Measurements from ENCODE around the gene IL21R.

Gene IL21R

GRCh38 chr16:27480761-27481160, 78.8 kb downstream of the IL21R start:
- CTCF ChIA-PET, result no interaction called here
- DNase-seq (ENCODE audit: extremely low spot score), result no peak
- TF ChIP-seq, protein P1, sequence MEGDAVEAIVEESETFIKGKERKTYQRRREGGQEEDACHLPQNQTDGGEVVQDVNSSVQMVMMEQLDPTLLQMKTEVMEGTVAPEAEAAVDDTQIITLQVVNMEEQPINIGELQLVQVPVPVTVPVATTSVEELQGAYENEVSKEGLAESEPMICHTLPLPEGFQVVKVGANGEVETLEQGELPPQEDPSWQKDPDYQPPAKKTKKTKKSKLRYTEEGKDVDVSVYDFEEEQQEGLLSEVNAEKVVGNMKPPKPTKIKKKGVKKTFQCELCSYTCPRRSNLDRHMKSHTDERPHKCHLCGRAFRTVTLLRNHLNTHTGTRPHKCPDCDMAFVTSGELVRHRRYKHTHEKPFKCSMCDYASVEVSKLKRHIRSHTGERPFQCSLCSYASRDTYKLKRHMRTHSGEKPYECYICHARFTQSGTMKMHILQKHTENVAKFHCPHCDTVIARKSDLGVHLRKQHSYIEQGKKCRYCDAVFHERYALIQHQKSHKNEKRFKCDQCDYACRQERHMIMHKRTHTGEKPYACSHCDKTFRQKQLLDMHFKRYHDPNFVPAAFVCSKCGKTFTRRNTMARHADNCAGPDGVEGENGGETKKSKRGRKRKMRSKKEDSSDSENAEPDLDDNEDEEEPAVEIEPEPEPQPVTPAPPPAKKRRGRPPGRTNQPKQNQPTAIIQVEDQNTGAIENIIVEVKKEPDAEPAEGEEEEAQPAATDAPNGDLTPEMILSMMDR (IDR thresholded peaks at IDR 0.05; ENCODE audit: control extremely low read depth, extremely low read depth, low read depth, missing control alignments), result no peak
- POLR2A ChIA-PET, result no interaction called here

- no peak for DNase-seq (ENCODE audit: extremely low spot score)
- TF ChIP-seq, protein P1 (IDR thresholded peaks at IDR 0.05; ENCODE audit: control extremely low read depth, extremely low read depth, low read depth, missing control alignments), result no peak
- ChIA-PET CTCF (no interaction called here), POLR2A (no interaction called here)
These were observed 79.4 kb downstream of the IL21R start for GRCh38 chr16:27481282-27481934.

GRCh38 chr16:27482397-27483087, 80.6 kb downstream of the IL21R start:
- ChIA-PET CTCF (interaction anchor here (0.7 to 1.2 kb wide), 2 partner anchors 13 to 16 kb away, joined by 3 read pairs; no protein-coding TSS in a partner anchor), POLR2A (no interaction called here)
- TF ChIP-seq, protein P1 (IDR thresholded peaks at IDR 0.05; ENCODE audit: control extremely low read depth, extremely low read depth, low read depth, missing control alignments), result no peak
- DNase-seq (ENCODE audit: extremely low spot score), result no peak

- ChIA-PET POLR2A (no interaction called here), CTCF (interaction anchor here (0.7 to 1.2 kb wide), 2 partner anchors 13 to 16 kb away, joined by 3 read pairs; no protein-coding TSS in a partner anchor)
- TF ChIP-seq, protein P1 (IDR thresholded peaks at IDR 0.05; ENCODE audit: control extremely low read depth, extremely low read depth, low read depth, missing control alignments), result no peak
- no peak for DNase-seq (ENCODE audit: extremely low spot score)
These were observed 81.1 kb downstream of the IL21R start for GRCh38 chr16:27483088-27483437.

DNA sequence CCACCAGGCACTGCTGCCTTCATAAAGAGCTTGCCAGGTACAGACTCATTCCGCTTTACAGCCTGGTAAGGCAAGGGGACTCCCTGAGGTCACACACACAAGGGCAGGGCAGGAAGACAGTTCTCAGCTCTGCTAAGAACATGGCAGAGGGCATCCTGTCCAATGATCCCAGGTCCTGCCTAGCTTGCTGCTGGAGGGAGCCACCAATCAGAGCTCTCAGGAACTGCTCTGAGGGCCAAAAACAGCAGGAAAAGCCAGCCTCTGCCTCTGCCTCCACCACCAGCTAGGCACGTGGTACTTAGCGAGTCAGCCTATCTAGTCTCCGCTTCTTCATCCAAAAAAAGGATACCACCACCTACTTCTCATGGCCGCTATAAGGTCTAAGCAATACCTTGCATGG, 81.7 kb downstream of the IL21R start:
- CTCF ChIA-PET, result interaction anchor here (1.2 kb wide), 1 partner anchor 15 kb away, joined by 3 read pairs; no protein-coding TSS in a partner anchor
- TF ChIP-seq, protein P1 (IDR thresholded peaks at IDR 0.05; ENCODE audit: control extremely low read depth, extremely low read depth, low read depth, missing control alignments), result no peak
- POLR2A ChIA-PET, result no interaction called here
- DNase-seq (ENCODE audit: extremely low spot score), result no peak

GRCh38 chr16:27485126-27485525, 83.2 kb downstream of the IL21R start:
- CTCF ChIA-PET, result interaction anchor here (1.5 kb wide), 1 partner anchor 9 kb away, joined by 4 read pairs; no protein-coding TSS in a partner anchor
- TF ChIP-seq, protein P1 (IDR thresholded peaks at IDR 0.05; ENCODE audit: control extremely low read depth, extremely low read depth, low read depth, missing control alignments), result no peak
- POLR2A ChIA-PET, result no interaction called here
- no peak for DNase-seq (ENCODE audit: extremely low spot score)

Data from GM10248 (cell line).